Hematopoietic multipotent progenitor cell treated with erythropoietin and hydrocortisone succinate and interleukin-3 and kit ligand, for 6 days (in vitro differentiated cells): ENCODE measurements around the gene AGMO.

Experiments used
- DNase-seq: peaks from one replicate; pipeline ENCODE4 v3.0.0-alpha.2; 2015

The AGMO gene

GRCh38 chr7:15494711-15495110 is 67.1 kb downstream of the AGMO start:
- no peak for DNase-seq

- DNase-seq: no peak
Observed at GRCh38 chr7:15491361-15491760, 70.5 kb downstream of the AGMO start.

DNA sequence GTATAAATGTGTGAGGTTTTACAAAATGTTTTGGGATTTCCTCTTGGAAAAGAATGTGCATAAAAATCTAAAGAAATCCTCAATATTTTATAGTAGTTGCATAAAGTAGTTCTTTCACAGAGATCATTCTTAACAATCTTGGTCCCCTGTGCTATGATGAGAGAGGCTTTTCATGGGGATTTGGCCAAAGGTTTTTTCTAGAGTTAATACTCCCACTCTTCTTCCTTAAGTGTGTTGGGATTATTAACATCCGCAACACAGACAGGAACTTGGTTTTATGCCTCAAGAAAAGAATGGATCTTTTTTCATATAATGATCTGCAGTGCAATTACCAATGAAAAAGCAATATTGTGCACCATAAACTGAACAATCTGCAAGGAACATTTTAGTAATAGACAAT is 71.5 kb downstream of the AGMO start:
- DNase-seq: no peak

DNA sequence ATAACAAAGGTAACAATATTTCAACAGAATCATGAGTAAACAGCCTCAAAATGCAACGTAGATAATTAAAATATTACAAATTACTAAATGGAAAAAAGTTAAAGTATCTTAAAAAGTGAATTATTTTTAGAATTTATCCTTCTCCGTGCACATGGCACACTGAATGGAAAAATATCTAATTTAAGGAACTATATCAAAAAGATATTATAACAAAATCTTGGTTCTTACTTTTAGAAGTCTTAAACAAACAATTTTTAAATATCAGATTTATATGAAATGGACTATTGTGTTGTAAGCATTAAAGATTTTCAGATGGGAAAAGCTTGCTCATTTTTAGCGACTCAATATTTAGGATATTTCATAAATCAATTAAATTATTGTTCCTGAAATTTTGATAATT is 72.0 kb downstream of the AGMO start:
- DNase-seq: no peak

DNA sequence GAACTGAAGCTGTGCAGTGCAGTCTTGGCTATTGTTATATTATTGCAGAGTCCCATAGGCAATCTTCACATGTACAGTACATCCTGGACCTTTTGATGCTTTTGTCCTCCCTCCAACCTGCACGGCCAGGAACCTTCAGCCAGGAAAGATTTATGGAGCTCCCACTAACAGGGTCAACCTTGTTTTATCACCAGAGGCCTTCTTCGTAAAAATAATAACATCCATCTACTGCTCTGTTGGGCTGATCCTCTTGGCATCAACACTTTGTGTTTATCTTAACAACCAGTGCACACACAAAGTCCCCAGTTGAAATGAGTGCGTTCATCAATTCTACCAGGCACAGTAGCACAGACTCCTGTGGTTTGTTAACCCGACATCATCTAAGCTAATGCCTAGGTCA is 72.4 kb downstream of the AGMO start:
- DNase-seq: no peak

DNA sequence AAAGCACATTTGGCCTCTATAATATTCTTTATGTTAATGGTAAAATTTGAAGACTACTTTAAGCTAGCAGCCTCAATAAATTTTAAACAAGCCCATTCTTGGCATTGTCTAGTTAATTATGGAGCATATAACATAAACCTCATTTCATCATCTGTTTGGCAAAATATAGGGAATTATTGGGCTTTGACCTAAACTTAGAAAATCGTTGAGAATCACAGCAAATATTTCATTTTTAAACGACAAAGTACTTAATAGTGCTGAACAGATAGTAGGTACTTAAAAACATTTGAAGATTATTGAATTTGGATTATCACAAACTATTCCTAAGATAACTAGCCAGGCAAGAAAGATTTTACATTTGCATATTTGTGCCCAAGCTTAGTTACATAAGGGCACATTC is 73.4 kb downstream of the AGMO start:
- DNase-seq: no peak

- DNase-seq: no peak
Observed at GRCh38 chr7:15487896-15488295, 73.9 kb downstream of the AGMO start.

- no peak for DNase-seq
Observed at GRCh38 chr7:15485998-15486397, 75.8 kb downstream of the AGMO start.

DNA sequence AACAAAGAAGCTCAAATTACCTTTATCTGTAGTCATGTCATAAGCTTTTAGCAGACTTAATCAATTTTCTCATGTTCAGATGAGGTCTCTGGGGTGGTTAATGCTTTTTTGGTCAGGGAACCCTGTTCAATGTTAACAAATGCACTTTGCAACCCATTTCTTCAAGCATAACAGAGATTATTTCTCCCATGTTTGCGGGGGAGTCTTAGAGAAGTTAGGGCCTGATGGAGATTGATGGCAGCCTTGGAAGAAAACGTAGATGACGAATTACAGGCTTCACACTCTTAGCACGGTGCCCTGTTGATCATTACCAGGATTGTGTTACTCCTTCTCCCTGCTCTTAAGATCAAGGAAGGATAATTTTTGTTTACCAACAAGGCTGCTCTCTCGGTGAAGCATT is 76.4 kb downstream of the AGMO start:
- DNase-seq: no peak

- no peak for DNase-seq
Observed at GRCh38 chr7:15481132-15481531, 80.7 kb downstream of the AGMO start.

DNA sequence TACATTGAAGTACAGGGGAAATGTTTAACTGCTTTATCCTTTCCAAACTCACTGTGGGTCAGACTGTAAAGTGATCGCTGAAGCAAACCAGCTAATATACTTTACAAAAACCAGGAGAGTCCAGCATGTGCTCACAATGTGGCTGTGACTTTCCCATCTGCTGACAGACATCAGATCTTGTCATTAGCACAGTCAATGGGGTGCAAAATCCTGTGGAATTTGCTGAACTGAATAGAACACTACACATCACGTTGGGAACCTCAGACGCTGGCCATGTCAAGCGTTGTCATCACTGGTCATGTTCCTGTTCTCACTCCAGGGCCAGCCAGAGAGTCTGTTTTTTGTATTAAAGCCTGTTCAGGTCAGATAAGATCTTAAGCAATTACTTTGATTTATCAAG is 83.4 kb downstream of the AGMO start:
- no peak for DNase-seq

DNA sequence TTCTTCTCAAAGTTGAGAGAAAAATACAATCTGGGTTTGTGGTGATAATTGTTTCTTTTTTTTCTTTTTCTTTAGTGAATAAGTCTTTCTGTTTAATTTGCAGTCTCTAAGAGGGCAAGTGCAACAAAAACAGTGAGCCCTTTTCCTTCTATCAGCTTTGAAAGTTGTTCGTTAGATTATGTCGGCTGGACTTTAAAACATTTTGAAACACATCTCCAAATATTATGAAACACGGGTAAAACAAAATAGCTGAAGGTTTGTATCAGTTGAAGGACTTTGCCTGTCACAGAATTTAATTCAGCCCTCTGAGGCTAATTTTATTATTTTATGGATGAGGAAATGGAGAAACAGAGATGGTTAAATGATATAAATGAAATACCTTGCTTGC is 85.3 kb downstream of the AGMO start:
- DNase-seq: no peak

DNA sequence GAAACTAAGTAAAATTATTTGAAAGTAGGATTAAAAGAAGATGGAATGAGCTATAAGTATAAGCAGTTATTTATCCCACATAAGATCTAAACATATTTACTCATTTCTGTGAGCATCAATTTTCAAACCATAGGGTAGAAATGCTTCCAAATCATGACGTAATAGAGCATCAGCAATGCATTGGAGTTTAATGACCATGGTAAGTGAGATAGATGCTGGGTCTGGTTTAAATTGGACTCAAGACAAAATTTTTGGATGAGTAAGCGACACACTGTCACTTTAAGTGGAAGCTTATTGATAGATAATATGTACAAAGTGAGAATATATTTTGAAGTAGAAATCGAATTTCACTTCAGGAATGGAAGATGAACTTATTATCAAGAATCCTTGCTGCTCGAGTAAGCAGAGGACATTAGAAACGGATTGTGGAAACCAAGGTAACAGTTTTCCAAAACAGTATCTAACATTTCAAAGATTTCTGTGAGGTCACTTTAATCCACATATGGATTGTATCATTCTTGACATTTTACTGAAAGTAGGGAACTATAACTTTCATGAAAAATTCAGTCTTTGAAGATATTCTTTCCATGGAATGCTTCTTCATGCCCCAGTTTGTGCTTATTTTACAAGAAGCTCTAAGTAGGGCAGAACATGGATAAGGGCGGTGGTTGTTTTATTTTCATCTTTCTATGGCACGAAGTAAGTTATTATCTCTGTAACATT is 85.8 kb downstream of the AGMO start:
- no peak for DNase-seq

DNA sequence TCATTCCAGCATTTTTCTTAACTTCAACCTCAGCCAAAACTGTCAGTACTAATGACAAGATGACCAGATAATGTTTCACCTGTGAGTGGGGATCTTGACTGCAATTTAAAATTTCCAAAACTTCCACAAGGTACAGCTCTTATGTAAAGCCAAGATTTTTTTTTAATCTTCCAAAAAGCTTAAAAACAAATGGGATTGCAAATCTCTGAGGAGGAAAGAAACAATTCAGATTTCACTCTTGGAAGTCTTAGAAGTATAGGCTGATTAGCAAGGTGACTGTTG is 90.2 kb downstream of the AGMO start:
- no peak for DNase-seq

GRCh38 chr7:15470825-15471668 is 90.8 kb downstream of the AGMO start:
- DNase-seq: no peak

DNA sequence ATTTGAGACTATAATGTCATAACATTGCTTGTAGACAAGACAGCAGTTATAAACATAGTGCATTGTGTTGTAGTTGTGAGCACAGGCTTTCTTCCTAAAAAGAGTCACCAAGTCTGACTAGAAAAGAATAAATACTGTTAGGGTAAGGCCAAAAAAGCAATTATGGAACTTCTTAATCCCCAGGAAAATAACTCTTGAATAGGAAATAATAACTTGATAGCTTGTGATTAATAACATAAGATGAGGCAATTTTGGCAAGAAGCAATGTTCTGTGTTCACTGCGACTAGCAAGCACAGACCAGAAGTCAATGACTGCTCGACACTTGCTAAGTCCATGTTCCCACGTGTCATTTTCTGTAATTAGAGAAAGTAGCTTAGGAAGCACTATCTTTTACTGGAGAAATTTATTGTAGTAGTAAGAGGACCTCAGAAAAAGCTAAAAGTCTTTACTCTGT is 97.1 kb downstream of the AGMO start:
- DNase-seq: no peak

DNA sequence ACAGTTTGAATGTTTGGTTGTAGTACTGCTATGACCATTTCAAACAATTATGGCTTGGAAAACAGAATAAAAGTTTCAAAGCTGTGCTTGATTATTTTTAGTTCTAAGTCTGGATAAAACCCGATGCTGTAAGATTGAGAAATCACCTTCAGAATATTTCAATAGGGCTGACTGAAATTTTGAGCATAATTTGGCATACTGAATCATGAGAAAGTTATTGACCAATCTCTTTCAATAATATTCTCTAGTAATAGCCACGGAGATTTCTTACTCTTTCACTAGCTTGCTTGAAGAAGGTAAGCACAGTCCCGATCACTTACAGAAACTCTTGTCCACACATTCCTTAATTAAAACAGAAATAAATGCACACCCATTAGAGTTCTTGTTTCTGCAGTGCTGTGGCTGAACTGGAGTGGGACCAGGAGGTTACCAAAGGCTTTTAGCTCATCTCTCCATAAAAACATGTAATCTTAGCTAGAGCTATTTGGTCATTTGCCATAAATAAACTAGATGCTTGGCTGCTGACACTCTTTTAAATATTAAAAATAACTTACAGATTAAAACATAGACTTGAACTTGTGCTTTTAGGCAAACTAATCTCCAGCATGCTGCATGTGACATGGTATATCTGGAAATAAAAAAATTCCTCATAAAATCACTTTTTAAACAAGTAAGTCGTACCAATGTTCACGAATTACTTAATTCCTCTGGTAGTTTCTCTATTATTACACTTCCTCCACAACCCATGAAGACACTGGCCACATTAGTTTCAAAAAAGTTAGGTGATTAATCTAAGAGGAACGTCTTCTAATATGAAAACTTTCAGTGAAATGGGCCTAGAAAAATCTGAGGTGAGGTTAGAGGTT is 97.8 kb downstream of the AGMO start:
- DNase-seq: no peak

GRCh38 chr7:15462721-15463389 is 99.0 kb downstream of the AGMO start:
- DNase-seq: no peak

GRCh38 chr7:15461576-15461975 is 100.2 kb downstream of the AGMO start:
- no peak for DNase-seq

DNA sequence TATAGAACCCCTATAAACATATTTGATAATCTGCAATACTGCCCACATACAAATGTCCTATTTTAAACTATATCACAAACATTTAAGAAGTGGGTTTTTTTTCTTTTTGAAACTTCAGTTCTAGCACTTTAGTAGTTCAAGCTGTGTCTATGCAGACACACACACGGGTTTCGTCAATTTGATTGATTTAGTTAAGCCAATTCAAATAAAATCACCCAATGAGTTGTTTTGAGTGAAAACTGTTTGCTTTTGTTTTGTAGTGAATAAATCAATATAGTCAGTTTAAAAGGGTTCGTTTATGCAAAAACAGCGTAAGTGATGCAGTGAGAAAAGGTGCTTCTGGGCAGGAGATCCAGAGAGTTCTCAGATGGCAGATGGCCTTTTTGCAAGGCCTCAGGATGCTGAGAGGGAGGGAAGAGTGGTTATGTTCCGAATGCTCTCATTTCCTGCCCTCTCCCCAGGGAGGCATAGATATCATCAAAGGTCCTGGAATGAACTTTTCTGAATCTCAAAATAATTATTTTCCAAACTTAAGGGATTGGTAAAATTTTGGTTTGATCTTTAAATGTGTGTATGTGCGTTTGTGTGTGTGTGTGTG is 102.7 kb downstream of the AGMO start:
- no peak for DNase-seq

- DNase-seq: no peak
Observed at GRCh38 chr7:15457990-15458955, 103.5 kb downstream of the AGMO start.
